HG02870 (cell line): ENCODE results near the gene ADGRF3.
"Not testable (repeated sequence)": the region's sequence is repeated elsewhere in the genome, so short reads cannot be mapped to it uniquely, and the experiment has no call there.

ENCODE experiments used
- ATAC-seq: cut with Tn5 transposase; IDR thresholded peaks from one replicate; pipeline ENCODE4 v1.9.1; 2021; ENCODE audit warnings: mild to moderate bottlenecking, moderate library complexity; ENCODE audit not compliant: unreplicated experiment

The ADGRF3 gene

GRCh38 chr2:26318950-26319349 lies 27.6 kb downstream of the ADGRF3 start:
- no peak for ATAC-seq

- ATAC-seq, result no peak
Measured at GRCh38 chr2:26317377-26318105, 29.0 kb downstream of the ADGRF3 start.

GRCh38 chr2:26316845-26317244 lies 29.7 kb downstream of the ADGRF3 start:
- ATAC-seq, result no peak

- ATAC-seq, result no peak
Measured at GRCh38 chr2:26316041-26316440, 30.5 kb downstream of the ADGRF3 start.

GRCh38 chr2:26314243-26314642 lies 32.3 kb downstream of the ADGRF3 start:
- no peak for ATAC-seq

- no peak for ATAC-seq
Measured at GRCh38 chr2:26313446-26313845, 33.1 kb downstream of the ADGRF3 start.

- ATAC-seq, result no peak
Measured at GRCh38 chr2:26312471-26312870, 34.1 kb downstream of the ADGRF3 start.

GRCh38 chr2:26309921-26310320 lies 36.7 kb downstream of the ADGRF3 start:
- ATAC-seq, result no peak

GRCh38 chr2:26305540-26305939 lies 41.0 kb downstream of the ADGRF3 start:
- no peak for ATAC-seq

- ATAC-seq, result not testable (repeated sequence)
Measured at GRCh38 chr2:26305094-26305493, 41.5 kb downstream of the ADGRF3 start.

- ATAC-seq, result no peak
Measured at GRCh38 chr2:26302846-26303245, 43.7 kb downstream of the ADGRF3 start.

GRCh38 chr2:26300234-26300925 lies 46.2 kb downstream of the ADGRF3 start:
- no peak for ATAC-seq

GRCh38 chr2:26299471-26300101 lies 47.0 kb downstream of the ADGRF3 start:
- no peak for ATAC-seq

GRCh38 chr2:26298638-26299393 lies 47.8 kb downstream of the ADGRF3 start:
- ATAC-seq, result no peak

- ATAC-seq, result no peak
Measured at GRCh38 chr2:26298286-26298637, 48.3 kb downstream of the ADGRF3 start.

GRCh38 chr2:26297061-26297460 lies 49.5 kb downstream of the ADGRF3 start:
- no peak for ATAC-seq

GRCh38 chr2:26295511-26295910 lies 51.1 kb downstream of the ADGRF3 start:
- no peak for ATAC-seq

GRCh38 chr2:26292646-26293045 lies 53.9 kb downstream of the ADGRF3 start:
- no peak for ATAC-seq

- ATAC-seq, result no peak
Measured at GRCh38 chr2:26290001-26290400, 56.6 kb downstream of the ADGRF3 start.

- ATAC-seq, result no peak
Measured at GRCh38 chr2:26285931-26286330, 60.7 kb downstream of the ADGRF3 start.

- ATAC-seq, result no peak
Measured at GRCh38 chr2:26284132-26284531, 62.5 kb downstream of the ADGRF3 start.
